Measurements from ENCODE around the gene ESRP2. TPM values are rescaled to one million over a fixed set of nuclear protein-coding genes. Genes with fewer than 3 reads are reported as not detected.

The ESRP2 gene
- total RNA-seq, 1 experiment from 2014 or later = 0.19 TPM

DNA sequence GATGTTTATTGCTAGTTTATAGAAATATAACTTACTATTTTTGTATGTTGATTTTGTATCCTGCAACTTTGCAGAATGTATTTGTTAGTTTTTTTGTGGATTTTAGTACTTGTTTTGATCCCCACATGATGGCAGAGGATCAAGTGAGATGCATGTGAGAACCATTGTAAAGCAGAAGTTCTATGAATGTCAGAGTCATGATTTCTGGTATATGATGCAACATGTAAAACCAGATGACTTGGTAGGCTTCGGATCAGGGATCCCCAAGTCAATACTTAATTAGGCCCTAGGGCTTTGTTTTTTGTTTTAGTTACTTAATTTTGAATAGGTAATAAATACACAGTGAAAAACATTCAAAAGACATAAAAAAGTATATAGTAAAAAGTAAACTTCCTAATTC is 45.8 kb downstream of the ESRP2 start:
- no peaks in the 10 kb centered on the region for H3K27me3 ChIP-seq (replicated peaks; ENCODE audit: insufficient read depth, low read depth, low read length, poor library complexity)
- intact Hi-C loops (cut with micrococcal nuclease; ENCODE audit: unreplicated experiment) = no loop called here
- BruUV-seq (replicated peaks) = no TSS peak
- TF ChIP-seq EZH2 (IDR thresholded peaks at IDR 0.05; ENCODE audit: borderline replicate concordance, low read depth, low read length, poor library complexity, severe bottlenecking) (no peak), CTCF (conservative IDR thresholded peaks at IDR 0.05; ENCODE audit: low read depth, low read length) (no peak)
- CTCF ChIA-PET = no interaction called here
- peaks cover 24% of the 10 kb centered on the region for H3K36me3 ChIP-seq (ENCODE audit: insufficient read depth, low read length, poor library complexity, severe bottlenecking)
- H3K4me1 ChIP-seq (ENCODE audit: insufficient read depth, low read length, poor library complexity, severe bottlenecking) = no peaks in the 10 kb centered on the region
- H3K9me3 ChIP-seq (ENCODE audit: low read depth, low read length, poor library complexity, severe bottlenecking) = no peaks in the 10 kb centered on the region
- POLR2A ChIA-PET (ENCODE audit: low non-redundant PET) = no interaction called here
- no peak for DNase-seq (ENCODE audit: low spot score)
- no peak overlapping the region for H3K4me3 ChIP-seq (ENCODE audit: low read depth, low read length, poor library complexity, severe bottlenecking)
- H3K27ac ChIP-seq (ENCODE audit: low read depth, low read length, poor library complexity, severe bottlenecking) = no peak overlapping the region

DNA sequence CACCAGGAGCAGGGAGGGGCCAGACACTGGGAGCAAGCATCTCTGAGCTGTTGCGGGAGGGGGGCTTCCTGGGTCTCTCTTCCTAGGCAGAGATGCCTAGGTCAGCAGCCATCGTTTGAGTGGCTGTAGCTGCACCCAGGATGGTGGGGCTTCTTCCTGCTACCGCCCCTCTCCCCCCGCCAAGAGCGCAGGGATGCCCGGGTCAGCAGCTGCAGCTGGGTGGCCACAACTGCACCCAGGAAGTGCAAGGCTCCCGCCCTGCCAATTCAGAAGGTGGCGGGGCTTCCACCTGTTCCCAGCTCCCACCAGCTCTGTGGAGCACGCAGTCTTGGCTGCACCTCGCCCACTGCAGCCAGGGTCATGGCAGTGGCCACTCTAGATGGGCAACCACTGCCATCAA is 47.8 kb downstream of the ESRP2 start:
- POLR2A ChIA-PET (ENCODE audit: low non-redundant PET) = no interaction called here

GRCh38 chr16:68187505-68187904 is 48.4 kb downstream of the ESRP2 start:
- Histone ChIP-seq H3K27ac (ENCODE audit: low read depth, low read length, poor library complexity, severe bottlenecking) (no peak overlapping the region), H3K9me3 (ENCODE audit: low read depth, low read length, poor library complexity, severe bottlenecking) (no peaks in the 10 kb centered on the region), H3K27me3 (replicated peaks; ENCODE audit: insufficient read depth, low read depth, low read length, poor library complexity) (no peaks in the 10 kb centered on the region), H3K4me1 (ENCODE audit: insufficient read depth, low read length, poor library complexity, severe bottlenecking) (no peaks in the 10 kb centered on the region), H3K36me3 (ENCODE audit: insufficient read depth, low read length, poor library complexity, severe bottlenecking) (peaks cover 29% of the 10 kb centered on the region), H3K4me3 (ENCODE audit: low read depth, low read length, poor library complexity, severe bottlenecking) (no peak overlapping the region)
- no peak for TF ChIP-seq CTCF (conservative IDR thresholded peaks at IDR 0.05; ENCODE audit: low read depth, low read length)
- no peak for TF ChIP-seq EZH2 (IDR thresholded peaks at IDR 0.05; ENCODE audit: borderline replicate concordance, low read depth, low read length, poor library complexity, severe bottlenecking)
- no peak for DNase-seq (ENCODE audit: low spot score)
- no TSS peak for BruUV-seq (replicated peaks)
- intact Hi-C loops (cut with micrococcal nuclease; ENCODE audit: unreplicated experiment) = no loop called here
- ChIA-PET CTCF (interaction anchor here (0.6 kb wide), 1 partner anchor 58 kb away, joined by 14 read pairs; no protein-coding TSS in a partner anchor), POLR2A (ENCODE audit: low non-redundant PET) (no interaction called here)

More for the DNA sequence above, 47.8 kb downstream of the ESRP2 start:
- Histone ChIP-seq H3K4me1 (ENCODE audit: insufficient read depth, low read length, poor library complexity, severe bottlenecking) (no peaks in the 10 kb centered on the region), H3K27me3 (replicated peaks; ENCODE audit: insufficient read depth, low read depth, low read length, poor library complexity) (no peaks in the 10 kb centered on the region), H3K4me3 (ENCODE audit: low read depth, low read length, poor library complexity, severe bottlenecking) (no peak overlapping the region), H3K9me3 (ENCODE audit: low read depth, low read length, poor library complexity, severe bottlenecking) (no peaks in the 10 kb centered on the region), H3K36me3 (ENCODE audit: insufficient read depth, low read length, poor library complexity, severe bottlenecking) (peaks cover 29% of the 10 kb centered on the region), H3K27ac (ENCODE audit: low read depth, low read length, poor library complexity, severe bottlenecking) (no peak overlapping the region)
- DNase-seq (ENCODE audit: low spot score) = no peak
- no peak for TF ChIP-seq EZH2 (IDR thresholded peaks at IDR 0.05; ENCODE audit: borderline replicate concordance, low read depth, low read length, poor library complexity, severe bottlenecking)
- TF ChIP-seq CTCF (conservative IDR thresholded peaks at IDR 0.05; ENCODE audit: low read depth, low read length) = no peak
- intact Hi-C loops (cut with micrococcal nuclease; ENCODE audit: unreplicated experiment) = no loop called here
- CTCF ChIA-PET = interaction anchor here (0.6 kb wide), 1 partner anchor 58 kb away, joined by 14 read pairs; no protein-coding TSS in a partner anchor
- BruUV-seq (replicated peaks) = no TSS peak

Data from A673 (cell line).